HCT116 (cell line): ENCODE results near the gene DIP2C.

Experiments
- CTCF ChIP-seq, 3 experiments: fragments of 200-600 bp in 1 of 3; sonication (generic) in 1 of 3; IDR thresholded peaks in 2 of 3; conservative IDR thresholded peaks in 1 of 3; 2 replicates each; pipeline ENCODE4 v1.5.1; 2012 to 2017; ENCODE audit warnings: low read depth in 2 of 3, low read length in 2 of 3, antibody characterized with exemption in 1 of 3, borderline replicate concordance in 1 of 3, control low read depth in 1 of 3, mild to moderate bottlenecking in 1 of 3, mixed read lengths in 1 of 3, mixed run types in 1 of 3, moderate library complexity in 1 of 3; ENCODE audit not compliant: insufficient read depth in 1 of 3
- EGR1 ChIP-seq: IDR thresholded peaks from 2 replicates; pipeline ENCODE4 v1.6.1; 2012; ENCODE audit warnings: low read depth
- EZH2 ChIP-seq: fragments of 200-600 bp; sonication (generic); IDR thresholded peaks from 2 replicates; pipeline ENCODE4 v1.6.1; 2017; ENCODE audit warnings: antibody characterized with exemption, mixed run types
- EZH2phosphoT487 ChIP-seq: fragments of 200-600 bp; IDR thresholded peaks from 2 replicates; pipeline ENCODE4 v1.6.1; 2018; ENCODE audit warnings: antibody characterized with exemption, borderline replicate concordance
- POLR2A ChIP-seq: IDR thresholded peaks from 2 replicates; pipeline ENCODE4 v1.7.0; 2011; ENCODE audit warnings: borderline replicate concordance; ENCODE audit not compliant: insufficient read depth, insufficient read length; ENCODE audit errors: extremely low read depth
- POLR2AphosphoS5 ChIP-seq: IDR thresholded peaks from 2 replicates; pipeline ENCODE4 v1.6.1; 2011; ENCODE audit warnings: mild to moderate bottlenecking, low read depth, low read length, moderate library complexity
- RAD21 ChIP-seq: IDR thresholded peaks from 2 replicates; pipeline ENCODE4 v1.6.1; 2012; ENCODE audit warnings: low read depth, mild to moderate bottlenecking

DNA sequence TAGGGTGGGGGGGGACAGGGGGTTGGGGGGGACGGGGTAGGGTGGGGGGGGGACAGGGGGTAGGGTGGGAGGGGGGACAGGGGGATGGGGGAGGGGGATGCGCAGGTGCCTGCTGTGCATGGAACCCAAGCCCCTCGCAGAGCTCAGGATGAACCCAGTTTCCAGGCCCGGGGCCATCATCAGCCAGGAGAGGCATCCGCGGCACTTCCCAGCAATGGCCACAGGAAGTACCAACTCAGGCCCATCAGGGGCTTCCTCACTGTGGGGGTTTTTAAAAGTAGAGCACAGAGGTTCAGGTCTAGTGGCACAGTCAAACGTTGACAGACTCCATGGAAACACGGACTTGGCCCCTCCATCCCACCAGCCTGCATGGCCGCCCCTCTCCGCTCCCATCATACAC, 172.7 kb downstream of the DIP2C start:
- no peak for TF ChIP-seq RAD21
- no peak for TF ChIP-seq POLR2A
- TF ChIP-seq POLR2AphosphoS5, result no peak
- TF ChIP-seq EZH2, result no peak
- no peak for TF ChIP-seq CTCF (IDR thresholded peaks at IDR 0.05 in 2 of 3, conservative IDR thresholded peaks at IDR 0.05 in 1 of 3; ENCODE audit: borderline replicate concordance in 1 of 3, insufficient read depth in 1 of 3, low read depth in 2 of 3, low read length in 2 of 3)
- TF ChIP-seq EGR1, result no peak
- TF ChIP-seq EZH2phosphoT487, result no peak
